ENCODE results near the gene TMEM163. TPM values are rescaled to one million over a fixed set of nuclear protein-coding genes. Genes with fewer than 3 reads are reported as not detected.
"Not testable (repeated sequence)": the region's sequence is repeated elsewhere in the genome, so short reads cannot be mapped to it uniquely, and the experiment has no call there.

Gene TMEM163
- 0.05 TPM in 1 of 2 replicates, not detected in the other for total RNA-seq (2014; rRNA removed; shearing (Covaris generic))
- 0.12 TPM in 1 of 2 replicates, not detected in the other for polyA plus RNA-seq (2015; cell fraction: cytosol; rRNA removed)
- polyA plus RNA-seq (2015; cell fraction: nucleus; rRNA removed), result 0.22 TPM in 1 of 2 replicates, not detected in the other

DNA sequence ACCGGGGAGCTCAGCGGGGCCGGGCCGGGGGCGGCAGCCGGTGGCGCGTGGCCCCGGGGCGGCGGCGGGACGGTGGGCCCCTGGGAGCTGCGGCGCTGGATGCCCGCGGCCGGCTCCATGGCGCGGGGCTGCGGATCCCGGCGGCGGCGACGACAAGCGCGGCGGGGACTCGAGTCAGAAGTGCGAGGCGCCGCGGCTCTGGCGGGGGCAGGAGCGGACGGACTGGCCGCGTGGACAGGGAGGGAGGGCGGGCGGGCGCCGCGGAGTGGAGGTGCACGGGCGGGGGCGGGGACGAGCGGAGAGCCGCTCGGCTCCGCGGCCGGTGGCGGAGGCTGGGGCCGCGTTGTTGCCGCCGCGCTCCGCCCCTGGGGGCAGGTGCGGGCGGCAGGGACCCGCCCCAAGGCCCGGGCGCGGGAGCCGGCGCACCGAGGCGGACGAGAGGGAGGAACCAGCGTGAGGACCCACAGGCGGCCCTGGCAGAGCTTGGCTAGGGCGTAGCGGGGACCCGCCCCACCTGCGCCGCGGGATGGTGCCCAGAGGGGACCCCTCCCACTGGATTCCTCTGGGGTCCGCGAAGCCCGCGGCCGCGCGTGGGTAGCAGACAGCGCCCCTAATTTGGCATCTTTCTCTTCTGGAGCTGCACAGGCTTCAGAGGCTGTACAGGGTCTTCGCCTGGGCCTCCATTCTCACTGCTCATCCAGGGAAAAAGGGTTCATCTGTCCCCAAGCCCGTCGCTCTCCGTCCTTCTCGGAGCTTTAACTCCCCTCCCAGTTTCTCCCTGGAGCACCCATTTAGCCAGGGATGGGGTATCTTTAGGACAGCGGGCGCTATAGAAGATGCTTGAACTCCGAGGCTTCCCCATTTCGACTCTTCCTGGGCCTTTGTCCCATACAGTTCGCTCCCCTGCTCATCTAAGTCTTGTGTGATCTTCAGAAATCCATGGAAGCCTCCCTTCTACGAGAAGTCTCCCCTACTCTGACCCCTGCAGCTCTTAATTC, at the start of gene TMEM163:
TMEM163 (minus strand) TSS at position 184 of the 998 bp plus-strand sequence.
- in situ Hi-C loops (cut with HindIII; ENCODE audit: low pct_unique_long_range_greater_than_20kb, low sequenced_read_pairs), result no loop called here
- DNase-seq (ENCODE audit: low read depth, low spot score), result no peak

DNA sequence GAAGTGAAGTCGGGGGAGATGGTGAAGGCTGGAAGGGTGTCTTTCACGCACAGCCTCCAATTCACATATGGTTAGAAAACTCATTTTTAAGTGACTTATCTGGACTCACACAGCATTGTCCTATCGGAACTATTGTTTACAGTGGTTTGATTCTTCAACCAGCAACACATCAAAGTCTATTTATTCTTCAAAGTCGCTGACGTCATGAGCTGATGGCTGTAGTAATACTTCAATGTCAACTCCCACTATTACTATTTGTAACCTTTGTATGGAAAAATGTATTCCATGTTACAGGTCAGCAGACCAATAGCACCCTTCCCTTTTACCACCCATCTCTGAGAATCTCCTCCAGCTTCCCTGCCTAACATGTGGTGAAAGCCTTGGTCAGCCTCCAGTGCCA, 47.8 kb upstream of the TMEM163 start:
- no peak for DNase-seq (ENCODE audit: low read depth, low spot score)
- in situ Hi-C loops (cut with HindIII; ENCODE audit: low pct_unique_long_range_greater_than_20kb, low sequenced_read_pairs), result no loop called here

DNA sequence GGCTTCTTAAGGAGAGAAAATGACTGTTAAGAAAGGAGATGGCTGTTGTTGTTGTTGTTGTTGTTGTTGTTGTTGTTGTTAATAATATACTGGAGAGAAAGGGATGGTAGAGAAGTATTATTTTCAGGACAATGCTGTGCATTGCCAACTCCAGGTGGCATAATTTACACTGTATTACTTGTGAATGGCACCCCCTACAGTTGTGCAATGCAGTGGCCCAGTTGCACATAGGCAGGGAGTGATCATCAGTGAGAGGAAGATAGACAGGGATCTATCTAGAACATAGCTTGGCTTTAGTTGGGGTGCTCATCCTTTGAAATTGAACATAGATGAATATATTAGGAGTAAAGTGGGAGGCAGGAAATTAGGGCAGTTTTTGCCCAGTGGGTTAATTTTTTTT, 47.2 kb upstream of the TMEM163 start:
- in situ Hi-C loops (cut with HindIII; ENCODE audit: low pct_unique_long_range_greater_than_20kb, low sequenced_read_pairs), result no loop called here
- no peak for DNase-seq (ENCODE audit: low read depth, low spot score)

DNA sequence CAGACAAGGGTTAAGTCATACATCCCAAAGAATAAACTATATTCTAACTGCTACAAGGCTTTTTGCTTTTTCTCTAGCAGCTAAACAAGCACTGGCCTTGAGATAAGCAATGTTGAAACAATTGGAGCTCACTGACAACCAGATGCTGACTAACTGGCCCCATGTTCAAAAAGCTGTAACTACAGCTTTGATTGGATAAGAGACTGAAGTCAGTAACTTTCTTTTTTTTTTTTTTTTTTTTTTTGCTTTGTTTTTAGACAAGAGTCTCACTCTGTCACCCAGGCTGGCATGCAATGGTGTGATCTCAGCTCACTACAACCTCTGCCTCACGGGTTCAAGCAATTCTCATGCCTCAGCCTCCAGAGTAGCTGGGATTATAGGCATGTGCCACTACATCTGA, 45.4 kb upstream of the TMEM163 start:
- DNase-seq (ENCODE audit: low read depth, low spot score), result no peak
- in situ Hi-C loops (cut with HindIII; ENCODE audit: low pct_unique_long_range_greater_than_20kb, low sequenced_read_pairs), result no loop called here

DNA sequence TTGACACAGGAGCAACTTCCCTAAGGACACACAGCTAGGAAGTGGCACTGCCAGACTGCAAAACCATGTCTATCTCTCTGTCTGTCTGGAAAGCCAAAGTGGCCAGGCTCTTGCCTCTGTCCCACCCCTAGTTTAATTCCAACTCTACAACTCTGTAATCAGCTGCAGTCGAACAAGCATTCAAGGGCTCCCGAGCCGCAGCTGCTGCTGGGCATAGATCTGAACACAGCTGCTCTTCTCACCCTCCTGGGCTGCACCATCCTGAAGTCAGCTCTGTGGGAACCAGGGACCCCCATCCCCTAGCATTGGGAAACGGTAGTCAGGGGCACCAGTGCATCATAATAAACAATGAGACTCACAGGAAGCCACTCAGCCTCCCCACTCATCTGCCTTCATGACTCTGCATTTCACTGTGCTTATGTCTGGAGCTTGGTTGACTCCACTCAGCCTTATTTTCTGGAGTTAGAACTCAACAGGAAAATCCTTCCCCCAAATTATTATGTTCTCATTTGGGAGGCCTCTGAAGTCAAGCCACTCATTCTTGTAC, 44.4 kb upstream of the TMEM163 start:
- in situ Hi-C loops (cut with HindIII; ENCODE audit: low pct_unique_long_range_greater_than_20kb, low sequenced_read_pairs), result no loop called here
- DNase-seq (ENCODE audit: low read depth, low spot score), result no peak

DNA sequence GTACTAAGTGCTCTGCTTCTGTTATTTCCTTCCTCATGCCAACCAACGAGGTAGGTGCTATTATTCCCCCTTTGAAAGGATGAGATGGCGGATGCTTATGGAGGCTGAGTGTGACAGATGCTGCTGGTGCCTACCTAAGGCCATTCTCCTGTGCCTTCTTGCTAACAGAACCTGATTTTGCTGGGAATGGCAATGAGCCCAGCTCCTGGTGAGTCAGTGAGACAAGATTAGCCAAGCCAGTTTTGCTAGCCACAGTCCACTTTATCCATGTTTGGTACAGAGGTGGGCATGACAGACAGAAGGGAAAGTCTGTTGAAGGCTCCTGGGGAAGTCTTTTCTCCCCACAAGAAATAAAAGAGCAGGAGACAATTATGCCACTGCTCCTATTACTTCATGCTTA, 43.7 kb upstream of the TMEM163 start:
- in situ Hi-C loops (cut with HindIII; ENCODE audit: low pct_unique_long_range_greater_than_20kb, low sequenced_read_pairs), result no loop called here
- DNase-seq (ENCODE audit: low read depth, low spot score), result no peak

DNA sequence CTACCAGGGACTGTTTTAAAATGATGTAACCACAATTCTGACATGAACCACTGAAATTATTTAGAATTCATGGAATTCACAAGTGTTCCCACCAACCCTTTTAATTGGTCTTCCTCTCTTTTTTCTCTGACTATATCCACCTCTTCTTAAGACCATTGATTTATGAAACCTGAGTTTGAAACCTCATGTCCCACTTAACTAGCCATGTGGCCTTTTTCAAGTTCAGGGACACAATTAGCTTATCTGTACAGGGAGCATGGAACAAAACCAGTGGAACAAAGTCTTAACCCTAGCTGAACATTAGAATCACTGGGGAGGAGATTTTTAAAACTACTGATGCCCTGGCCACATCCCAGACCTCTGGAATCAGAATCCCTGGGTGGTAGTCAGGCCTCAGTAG, 41.6 kb upstream of the TMEM163 start:
- in situ Hi-C loops (cut with HindIII; ENCODE audit: low pct_unique_long_range_greater_than_20kb, low sequenced_read_pairs), result no loop called here

DNA sequence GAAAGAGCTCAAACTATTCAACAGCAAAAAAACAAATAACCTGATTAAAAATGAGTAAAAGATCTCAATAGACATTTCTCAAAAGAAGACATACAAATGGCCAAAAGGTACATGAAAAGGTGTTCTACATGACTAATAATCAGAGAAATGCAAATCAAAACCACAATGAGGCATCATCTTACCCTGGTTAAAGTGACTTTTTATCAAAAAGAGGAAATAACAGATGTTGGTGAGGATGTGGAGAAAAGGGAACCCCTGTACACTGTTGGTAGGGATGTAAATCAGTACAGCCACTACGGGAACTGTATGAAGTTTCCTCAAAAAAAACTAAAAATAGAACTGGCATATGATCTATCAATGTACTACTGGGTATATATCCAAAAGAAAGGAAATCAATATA, 39.8 kb upstream of the TMEM163 start:
- DNase-seq (ENCODE audit: low read depth, low spot score), result no peak
- in situ Hi-C loops (cut with HindIII; ENCODE audit: low pct_unique_long_range_greater_than_20kb, low sequenced_read_pairs), result no loop called here

More for the DNA sequence above, 41.6 kb upstream of the TMEM163 start:
- DNase-seq (ENCODE audit: low read depth, low spot score), result no peak

DNA sequence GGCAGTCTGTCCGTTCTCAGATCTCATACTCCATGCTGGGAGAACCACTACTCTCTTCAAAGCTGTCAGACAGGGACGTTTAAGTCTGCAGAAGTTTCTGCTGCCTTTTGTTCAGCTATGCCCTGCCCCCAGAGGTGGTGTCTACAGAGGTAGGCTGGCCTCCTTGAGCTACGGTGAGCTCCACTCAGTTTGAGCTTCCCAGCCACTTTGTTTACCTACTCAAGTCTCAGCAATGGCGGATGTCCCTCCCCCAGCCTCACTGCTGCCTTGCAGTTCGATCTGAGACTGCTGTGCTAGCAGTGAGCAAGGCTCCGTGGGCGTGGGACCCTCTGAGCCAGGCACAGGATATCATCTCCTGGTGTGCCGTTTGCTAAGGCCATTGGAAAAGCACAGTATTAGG, 33.2 kb upstream of the TMEM163 start:
- in situ Hi-C loops (cut with HindIII; ENCODE audit: low pct_unique_long_range_greater_than_20kb, low sequenced_read_pairs); DNase-seq (ENCODE audit: low read depth, low spot score): not testable (repeated sequence)

DNA sequence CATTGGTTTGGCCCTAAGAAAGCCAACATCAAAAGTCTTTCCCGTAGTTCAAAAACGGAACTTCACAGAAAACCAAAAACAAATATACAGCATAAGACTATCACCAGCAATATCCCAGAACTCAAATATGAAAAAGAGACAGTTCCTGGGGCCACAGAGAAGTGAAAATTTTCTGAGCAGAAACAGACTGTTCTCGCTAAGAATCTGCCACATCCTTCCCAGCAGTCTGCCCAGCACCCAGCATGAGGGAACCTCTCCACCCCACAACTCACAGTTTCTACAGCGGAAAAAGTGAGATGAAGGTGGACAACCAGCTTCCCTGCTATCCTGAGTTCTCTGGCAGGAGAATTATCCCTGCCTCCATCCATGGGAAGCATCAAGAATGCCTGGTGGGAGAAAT, 26.7 kb upstream of the TMEM163 start:
- in situ Hi-C loops (cut with HindIII; ENCODE audit: low pct_unique_long_range_greater_than_20kb, low sequenced_read_pairs), result no loop called here
- DNase-seq (ENCODE audit: low read depth, low spot score), result no peak

DNA sequence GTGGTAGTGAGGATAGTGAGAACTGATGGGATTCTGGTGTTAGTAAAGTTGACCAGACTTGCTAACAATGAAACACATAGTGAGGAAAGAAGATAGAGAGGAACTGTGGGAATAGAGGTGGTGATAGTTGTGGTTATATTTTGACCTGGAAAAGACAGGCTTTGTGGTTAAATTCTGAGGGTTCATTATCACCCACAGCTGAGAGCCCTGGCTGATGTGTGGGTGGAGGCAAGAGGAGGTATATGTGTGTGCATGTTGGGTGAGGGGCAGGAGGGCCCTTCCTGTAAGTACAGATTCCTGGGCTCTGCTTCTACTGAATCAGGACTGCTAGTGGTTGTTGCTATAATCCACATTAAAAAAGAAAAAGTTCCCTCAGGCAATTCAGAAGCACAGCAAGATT, 26.2 kb upstream of the TMEM163 start:
- DNase-seq (ENCODE audit: low read depth, low spot score), result no peak
- in situ Hi-C loops (cut with HindIII; ENCODE audit: low pct_unique_long_range_greater_than_20kb, low sequenced_read_pairs), result no loop called here

DNA sequence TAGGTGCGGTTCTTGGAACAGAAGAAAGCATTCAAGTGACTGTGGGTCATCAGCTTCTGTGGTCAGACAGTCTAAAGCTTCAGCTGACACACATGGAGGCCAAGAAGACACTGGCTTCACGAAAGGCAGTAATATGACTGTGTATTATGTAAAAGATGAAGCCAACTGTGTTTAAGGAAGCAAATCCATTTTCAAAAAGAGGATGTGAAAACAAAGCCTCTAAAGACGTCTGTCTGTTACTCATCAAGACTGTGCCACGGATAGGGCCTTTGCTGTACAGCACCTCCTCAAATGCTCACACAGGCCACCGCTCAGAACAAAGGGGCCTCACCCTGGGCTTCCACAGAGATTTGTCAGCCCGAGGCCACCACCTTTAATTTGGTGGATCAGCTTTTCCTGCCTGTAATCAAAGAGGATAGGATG, 21.1 kb upstream of the TMEM163 start:
- in situ Hi-C loops (cut with HindIII; ENCODE audit: low pct_unique_long_range_greater_than_20kb, low sequenced_read_pairs), result no loop called here
- DNase-seq (ENCODE audit: low read depth, low spot score), result peak; percentile 23

DNA sequence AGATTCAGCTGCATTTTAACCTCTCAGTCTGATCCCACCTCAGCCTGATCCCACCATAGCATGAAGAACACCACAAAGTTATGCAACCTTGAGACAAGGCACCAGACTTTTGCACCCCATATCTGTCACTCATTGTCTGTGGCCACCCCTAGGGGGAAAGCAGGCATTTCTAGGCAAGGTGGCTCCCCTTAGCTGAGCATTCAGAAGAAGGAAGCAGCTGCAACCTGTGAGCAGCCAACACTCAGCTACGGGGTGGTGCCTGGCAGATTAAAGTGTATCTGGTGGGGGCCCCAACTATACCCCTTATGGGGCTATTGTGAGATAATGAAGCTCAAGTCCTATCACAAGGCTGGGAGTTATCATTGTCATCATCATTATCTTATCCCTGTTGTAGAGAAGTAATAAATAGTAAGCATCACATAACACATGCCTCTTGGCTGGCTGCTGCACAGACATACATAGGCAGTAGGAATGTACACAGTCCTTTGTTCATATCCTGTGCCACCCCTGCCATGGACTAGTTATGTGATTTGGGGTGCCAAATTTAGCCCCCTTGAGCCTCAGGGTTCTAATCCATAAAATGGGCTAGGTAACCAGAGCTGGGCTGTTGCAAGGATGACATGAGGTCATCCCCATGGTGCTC, 20.6 kb upstream of the TMEM163 start:
- in situ Hi-C loops (cut with HindIII; ENCODE audit: low pct_unique_long_range_greater_than_20kb, low sequenced_read_pairs), result no loop called here
- DNase-seq (ENCODE audit: low read depth, low spot score), result no peak

DNA sequence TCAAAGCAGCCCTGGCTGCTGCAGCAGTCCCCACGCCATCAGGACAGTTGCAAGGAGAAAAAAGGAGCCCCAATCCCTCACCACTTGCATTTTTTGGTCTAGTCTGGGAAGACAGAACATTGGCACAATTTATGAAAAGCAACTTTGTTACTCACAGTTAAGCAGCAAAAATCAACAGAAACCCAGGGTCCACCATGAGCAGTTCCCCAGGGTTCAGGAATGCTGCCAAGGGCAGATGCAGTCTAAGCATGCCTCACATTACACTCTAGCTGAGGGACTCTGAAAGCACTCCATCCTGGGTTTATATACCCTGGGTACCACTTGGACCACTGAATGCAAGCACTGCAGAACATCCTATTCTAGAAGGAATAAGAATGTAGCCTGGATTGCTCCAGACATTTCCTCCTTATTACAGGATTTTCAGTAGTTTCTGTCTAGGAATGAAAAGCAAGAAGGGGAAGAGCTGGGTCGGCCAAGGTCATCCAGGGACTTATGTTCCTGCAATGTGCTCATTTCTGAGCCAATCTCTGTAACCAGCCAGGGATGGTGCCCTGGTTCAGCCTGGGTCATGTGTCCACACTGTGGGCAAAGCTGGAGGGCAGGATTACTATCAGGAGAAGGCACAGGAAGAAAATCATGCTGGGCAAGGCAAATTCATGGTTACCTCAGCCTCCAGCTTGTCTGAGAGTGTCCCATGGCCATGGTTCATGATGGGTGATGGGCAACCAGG, 19.5 kb upstream of the TMEM163 start:
- in situ Hi-C loops (cut with HindIII; ENCODE audit: low pct_unique_long_range_greater_than_20kb, low sequenced_read_pairs), result no loop called here
- no peak for DNase-seq (ENCODE audit: low read depth, low spot score)

DNA sequence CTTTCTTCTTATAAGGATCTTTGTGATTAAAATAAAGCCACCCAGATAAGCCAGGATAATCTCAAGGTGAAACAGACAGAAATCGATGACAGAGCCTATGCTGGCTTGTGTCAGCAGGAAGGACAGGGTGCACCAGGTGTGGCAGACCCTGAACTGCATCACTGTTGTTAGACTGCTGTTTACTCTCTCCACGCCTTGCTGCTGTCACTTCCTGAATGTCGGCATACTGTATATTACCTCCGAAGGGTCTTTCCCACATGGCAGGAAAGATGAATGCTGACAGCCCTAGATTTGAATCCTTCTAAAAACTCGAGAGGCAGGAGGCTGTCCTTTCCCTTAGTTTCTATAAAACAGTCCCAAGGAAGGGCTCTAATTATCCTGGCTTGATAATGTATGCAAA, 18.9 kb upstream of the TMEM163 start:
- in situ Hi-C loops (cut with HindIII; ENCODE audit: low pct_unique_long_range_greater_than_20kb, low sequenced_read_pairs), result no loop called here

DNA sequence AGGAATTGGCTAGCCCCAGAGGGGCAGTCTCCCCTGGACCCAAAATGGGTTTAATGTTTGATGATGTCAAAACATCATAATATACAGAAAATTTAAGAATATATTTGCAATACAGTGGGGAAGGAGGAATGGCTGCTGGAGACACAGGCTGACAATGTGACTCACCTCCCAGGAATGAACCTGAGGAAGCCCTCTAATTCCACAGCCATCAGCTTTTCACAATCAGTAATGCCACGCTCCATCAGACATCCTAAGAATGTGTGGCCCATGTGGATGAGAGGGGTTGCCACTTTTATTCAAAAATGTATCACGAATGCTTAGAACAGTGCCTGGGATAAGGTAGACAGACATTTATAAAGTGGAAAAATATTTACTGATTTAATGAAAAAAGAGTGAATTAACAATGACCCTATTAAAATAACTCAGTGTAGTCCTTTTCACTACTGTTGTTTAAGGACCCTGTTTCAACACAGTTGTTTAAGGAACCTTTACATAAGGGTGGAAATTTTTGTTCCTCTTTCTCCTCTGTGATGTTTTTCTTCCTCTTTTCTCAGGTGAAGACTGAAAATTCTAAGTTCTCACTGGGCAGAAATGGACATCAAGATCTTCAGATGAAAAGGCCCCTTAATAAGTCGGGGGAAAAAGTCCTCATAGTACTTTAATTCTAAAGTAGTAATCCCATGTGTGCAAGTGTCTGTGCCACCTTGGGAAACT, 17.5 kb upstream of the TMEM163 start:
- in situ Hi-C loops (cut with HindIII; ENCODE audit: low pct_unique_long_range_greater_than_20kb, low sequenced_read_pairs), result no loop called here
- no peak for DNase-seq (ENCODE audit: low read depth, low spot score)

More for the DNA sequence above, 18.9 kb upstream of the TMEM163 start:
- no peak for DNase-seq (ENCODE audit: low read depth, low spot score)

DNA sequence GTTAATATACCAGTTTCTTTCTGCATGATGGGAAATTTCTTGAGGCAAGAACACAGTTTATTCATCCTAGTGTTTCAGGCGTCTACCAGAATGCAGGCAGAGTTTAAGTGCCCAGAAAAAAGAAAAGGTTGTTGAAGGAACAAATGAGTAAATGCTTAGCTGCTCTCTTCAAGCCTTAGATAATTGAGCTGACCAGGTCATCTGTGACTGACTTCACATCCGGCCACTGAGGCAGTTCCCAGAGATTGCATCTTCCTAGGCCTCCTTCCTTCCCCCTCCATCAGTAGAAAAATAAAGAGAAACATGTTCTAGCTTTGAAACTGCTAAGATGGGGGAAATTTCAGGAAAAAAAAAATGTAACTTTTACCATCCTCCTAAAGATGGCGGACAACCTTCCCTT, 9.4 kb upstream of the TMEM163 start:
- in situ Hi-C loops (cut with HindIII; ENCODE audit: low pct_unique_long_range_greater_than_20kb, low sequenced_read_pairs), result no loop called here
- no peak for DNase-seq (ENCODE audit: low read depth, low spot score)

All from SK-MEL-5 (cell line).